ENCODE measurements around the gene CSNK2A1.

DNA sequence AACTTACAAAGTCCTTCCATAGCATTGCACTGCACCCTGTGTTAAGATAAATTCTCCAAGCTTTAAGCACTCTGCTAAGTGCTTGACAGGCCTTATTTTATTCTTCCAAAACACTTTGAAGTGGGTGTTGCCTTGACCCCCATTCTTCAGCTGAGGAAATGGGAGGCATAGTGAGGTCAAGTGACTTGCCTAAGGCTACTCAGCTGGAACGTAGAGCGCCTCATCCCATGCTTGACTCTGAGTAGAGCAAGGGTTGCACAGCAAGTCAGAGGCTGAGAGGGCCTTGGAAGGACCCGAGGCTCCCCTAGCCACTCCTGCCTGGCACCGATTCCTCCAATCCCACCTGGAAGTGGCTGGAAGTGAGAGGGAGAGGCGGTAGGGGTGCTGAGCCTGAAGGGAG lies 19.6 kb upstream of the CSNK2A1 start:
- no peak for TF ChIP-seq EZH2 (IDR thresholded peaks at IDR 0.05; ENCODE audit: borderline replicate concordance, insufficient read depth, low read depth, low read length, poor library complexity, severe bottlenecking)
- TF ChIP-seq, protein P1, sequence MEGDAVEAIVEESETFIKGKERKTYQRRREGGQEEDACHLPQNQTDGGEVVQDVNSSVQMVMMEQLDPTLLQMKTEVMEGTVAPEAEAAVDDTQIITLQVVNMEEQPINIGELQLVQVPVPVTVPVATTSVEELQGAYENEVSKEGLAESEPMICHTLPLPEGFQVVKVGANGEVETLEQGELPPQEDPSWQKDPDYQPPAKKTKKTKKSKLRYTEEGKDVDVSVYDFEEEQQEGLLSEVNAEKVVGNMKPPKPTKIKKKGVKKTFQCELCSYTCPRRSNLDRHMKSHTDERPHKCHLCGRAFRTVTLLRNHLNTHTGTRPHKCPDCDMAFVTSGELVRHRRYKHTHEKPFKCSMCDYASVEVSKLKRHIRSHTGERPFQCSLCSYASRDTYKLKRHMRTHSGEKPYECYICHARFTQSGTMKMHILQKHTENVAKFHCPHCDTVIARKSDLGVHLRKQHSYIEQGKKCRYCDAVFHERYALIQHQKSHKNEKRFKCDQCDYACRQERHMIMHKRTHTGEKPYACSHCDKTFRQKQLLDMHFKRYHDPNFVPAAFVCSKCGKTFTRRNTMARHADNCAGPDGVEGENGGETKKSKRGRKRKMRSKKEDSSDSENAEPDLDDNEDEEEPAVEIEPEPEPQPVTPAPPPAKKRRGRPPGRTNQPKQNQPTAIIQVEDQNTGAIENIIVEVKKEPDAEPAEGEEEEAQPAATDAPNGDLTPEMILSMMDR (IDR thresholded peaks at IDR 0.05) = no peak
